ENCODE data around the gene ARHGAP22.

The ARHGAP22 gene

DNA sequence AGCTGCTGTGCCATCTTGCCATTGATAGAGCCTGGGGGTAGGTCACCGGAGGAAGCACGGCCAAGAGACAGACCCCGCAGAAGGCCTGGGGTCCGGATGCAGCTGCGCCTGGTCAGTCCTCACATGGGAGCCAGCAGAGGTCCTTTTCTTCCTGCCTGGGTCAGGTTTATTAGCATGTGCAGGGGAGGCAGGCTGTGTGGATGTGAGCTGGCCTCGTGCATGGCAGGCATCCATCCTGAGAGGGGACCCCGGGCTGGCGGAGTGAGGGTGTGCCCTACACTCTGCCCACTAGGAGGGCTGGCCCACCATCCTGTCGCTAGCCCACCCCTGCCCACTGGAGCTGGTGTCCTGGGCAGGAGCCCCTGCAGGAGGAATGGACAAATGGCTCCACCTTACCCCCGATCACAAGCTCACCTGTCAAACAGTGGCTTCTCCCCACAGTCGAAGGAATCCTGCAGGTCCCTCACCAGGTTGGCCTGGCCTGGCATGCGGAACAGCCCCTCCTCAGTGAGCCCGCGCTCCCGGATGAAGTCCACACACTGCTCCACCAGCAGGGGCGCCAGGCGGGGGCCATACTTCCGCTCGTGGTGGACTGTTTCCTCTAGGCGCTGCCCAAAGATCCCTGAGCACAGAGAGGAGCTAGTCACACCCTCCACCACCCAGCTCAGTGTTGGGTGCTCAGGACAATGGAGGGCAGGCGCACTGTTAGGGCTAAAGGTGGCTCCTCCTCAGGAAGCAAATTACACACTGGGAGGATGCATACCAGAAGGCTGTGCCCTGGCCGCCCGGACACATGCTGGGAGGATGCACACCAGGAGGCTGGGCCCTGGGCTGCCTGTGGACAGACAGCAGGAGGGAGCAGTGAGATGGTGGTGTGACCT lies 145.4 kb downstream of the ARHGAP22 start:
- no peak for FAIRE-seq

GRCh38 chr10:48458662-48459048 lies 146.2 kb downstream of the ARHGAP22 start:
- no peak for FAIRE-seq

DNA sequence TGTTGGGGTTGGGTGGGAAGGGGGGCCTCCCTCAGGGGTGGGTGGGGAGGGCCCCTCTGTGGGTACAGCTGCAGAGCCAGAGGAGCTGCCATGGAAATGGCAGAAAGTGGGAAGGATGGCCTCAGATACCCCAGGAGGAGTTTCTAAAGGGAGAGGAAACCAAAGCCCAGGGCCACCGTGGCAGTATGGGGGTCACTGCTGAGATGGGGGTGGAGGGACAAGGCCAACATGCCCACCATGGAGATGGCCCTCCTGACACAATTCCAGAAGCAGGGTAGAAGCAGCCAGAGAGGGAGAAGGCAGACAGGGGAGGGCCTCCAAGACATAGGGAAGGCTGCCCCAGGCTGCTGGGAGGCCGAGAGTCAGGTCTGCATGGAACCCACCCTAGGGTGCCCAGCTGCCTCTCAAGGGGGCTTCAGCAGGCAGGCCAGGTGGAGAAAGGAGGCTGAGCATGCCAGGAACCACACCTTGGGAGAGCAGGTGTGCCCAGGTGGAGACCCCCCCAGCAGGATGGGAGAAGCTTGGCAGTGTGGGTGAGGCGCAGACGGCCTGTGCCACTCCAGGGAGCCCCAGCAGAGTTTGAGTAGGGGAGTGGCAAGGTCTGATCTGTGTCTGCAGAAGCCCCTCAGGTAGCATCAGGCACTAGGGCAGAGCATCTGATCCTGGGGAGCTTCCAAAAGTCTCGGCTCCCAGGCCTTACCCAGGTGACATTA lies 146.8 kb downstream of the ARHGAP22 start:
- no peak for FAIRE-seq

DNA sequence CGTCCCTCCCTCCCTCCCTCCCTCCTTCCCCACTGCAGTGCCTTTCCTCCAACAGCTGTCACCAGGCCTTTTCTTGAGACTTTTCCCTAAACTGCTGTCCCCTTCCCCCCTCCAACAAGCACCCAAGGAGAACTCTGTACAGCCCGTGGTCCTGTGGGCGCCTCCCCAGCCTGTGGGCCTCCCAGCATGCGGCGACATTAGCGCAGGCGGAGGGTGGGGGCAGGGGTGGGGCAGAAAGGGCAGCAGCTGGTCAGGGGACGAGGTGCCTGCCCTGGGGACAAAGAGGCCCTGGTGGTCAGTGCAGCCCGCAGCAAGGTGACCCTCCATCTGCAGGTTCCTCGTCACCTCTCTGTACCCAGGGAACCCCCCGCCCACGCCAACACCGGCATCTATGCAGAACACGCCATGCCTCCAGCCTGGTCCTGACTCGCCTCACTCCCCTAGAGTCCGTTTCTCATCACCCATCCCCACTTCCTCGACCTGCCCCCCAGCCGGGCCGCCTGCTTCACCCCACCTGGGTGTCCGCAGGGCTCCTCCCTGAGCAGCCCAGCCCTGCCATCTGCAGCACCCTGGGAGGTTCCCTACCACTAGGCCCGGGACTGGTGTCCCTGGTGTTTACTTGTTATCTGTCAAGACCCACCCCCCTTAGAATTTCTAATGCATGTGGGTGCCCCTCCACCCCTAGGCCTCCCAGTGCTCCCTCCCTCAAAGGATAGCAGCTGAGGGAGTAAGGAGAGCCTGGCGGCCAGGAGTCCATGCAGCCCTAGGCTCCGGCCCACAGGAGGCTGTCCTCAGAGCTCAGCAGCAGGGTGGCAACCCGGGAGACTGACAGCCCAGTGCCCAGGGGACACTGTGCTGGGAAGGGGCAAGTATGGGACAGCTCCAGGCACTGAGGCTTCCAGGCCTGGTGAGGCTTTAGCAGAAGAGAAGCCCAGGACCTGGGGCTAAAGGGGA lies 147.8 kb downstream of the ARHGAP22 start:
- no peak for FAIRE-seq

- no peak for FAIRE-seq
These were observed 148.5 kb downstream of the ARHGAP22 start for GRCh38 chr10:48456361-48456804.

DNA sequence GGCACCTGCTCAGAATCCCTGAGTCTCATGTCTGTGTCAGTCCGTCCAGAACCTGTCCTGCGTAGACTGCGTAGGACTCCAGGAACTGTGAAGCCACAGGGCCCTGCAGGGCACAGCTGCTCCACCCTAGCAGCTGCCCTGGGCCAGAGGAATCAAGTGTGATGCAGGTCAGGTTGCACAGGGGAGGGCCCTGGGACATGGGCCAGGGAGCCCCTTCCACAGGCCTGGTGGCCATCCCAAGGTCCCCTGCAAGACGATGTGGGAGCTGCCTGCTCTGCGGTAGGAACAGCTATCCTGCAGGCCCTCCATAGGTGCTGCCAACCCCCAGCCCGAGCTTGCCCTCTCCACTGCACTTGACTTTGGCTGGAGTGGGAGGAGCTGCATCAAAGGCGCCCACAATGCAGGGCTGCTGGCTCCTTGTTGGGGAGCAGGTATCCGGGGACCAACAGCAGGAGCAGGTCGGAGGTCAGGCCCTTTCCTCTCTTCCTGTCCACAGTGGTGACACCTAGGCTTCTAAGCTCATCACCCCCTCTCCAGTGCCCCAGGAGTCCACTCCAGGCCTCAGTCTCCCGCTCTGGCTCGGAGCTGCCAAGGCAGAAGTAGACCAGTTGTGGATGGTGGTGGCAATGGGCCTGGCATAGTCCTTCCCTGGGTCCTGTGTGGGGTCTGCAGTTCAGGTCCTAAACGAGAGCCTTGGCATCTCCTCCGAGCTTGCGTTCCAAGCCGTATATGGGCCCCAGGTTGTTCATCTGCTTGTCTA lies 149.3 kb downstream of the ARHGAP22 start:
- FAIRE-seq, result no peak

GRCh38 chr10:48455055-48455391 lies 149.8 kb downstream of the ARHGAP22 start:
- no peak for FAIRE-seq

GRCh38 chr10:48454302-48455054 lies 150.4 kb downstream of the ARHGAP22 start:
- no peak for FAIRE-seq

DNA sequence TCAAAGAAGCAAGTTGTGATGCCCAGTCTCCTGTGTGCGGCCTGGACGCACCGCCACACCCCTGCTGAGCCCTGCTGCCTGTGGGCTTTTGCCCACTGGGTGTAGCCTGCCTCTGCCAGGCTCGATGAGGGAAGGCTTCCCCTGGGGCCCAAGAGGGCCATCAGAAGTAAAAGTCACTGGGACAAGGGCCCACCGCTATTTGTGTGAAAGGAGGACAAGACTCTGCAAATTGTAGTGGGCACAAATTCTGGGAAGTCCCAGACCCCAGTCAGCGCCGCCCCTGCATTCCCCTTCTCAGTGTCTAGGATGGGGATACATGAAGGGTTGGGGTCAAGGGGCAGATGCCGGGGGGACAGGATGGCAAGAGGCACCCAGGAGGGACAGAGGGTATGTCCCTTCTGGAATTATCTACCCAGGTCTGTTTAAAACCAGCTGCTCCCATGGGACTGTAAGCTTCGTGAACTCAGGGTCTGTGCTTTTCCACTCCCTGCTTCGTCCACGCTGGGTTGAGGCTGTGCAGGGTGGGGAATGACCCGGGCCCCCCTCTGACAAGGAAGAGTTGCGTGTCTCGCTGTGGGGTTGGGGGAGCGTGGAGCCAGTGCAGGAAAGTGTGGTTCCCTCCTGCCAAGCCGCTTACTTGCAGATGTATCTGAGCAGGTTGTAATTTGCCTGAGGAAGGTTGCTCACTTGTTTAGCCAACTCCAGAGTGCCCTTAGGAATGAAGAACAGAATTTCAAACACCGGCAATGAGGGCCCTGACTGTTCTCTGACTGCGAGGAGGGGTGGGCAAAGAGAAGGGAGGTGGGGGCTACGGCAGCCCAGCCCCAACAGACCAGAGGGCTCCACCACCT lies 151.2 kb downstream of the ARHGAP22 start:
- FAIRE-seq, result no peak

DNA sequence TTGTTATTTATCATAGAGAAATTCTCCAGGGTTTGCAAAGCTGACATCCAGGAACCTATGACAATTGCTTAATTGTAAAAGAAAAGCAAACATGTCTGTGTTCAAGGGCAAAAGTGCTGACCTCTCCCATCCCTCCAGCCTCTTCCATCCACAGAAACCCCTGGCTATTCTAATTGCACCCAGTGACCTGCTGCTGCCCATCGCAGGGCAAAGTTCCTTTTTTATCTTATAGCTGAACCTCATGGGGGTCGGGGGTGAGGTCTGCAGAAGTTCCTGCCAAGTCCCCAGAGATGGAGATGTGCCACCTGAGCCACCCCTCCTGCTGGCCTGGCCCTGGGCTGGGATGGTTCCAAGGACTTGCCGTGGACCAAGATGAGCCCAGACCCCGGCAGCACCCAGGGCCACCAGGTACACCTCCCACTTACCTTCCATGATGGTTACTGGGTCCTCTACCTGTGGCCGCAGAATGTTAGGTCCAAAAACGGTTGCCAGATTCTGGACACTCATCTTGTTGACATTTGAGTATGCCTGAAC lies 151.9 kb downstream of the ARHGAP22 start:
- no peak for FAIRE-seq

GRCh38 chr10:48451969-48452878 lies 152.6 kb downstream of the ARHGAP22 start:
- FAIRE-seq, result no peak

GRCh38 chr10:48450741-48451466 lies 154.0 kb downstream of the ARHGAP22 start:
- FAIRE-seq, result no peak

- FAIRE-seq, result no peak
These were observed 154.6 kb downstream of the ARHGAP22 start for GRCh38 chr10:48450233-48450740.

- FAIRE-seq, result no peak
These were observed 155.2 kb downstream of the ARHGAP22 start for GRCh38 chr10:48449501-48450232.

GRCh38 chr10:48448796-48449195 lies 156.1 kb downstream of the ARHGAP22 start:
- FAIRE-seq, result no peak

- no peak for FAIRE-seq
These were observed 157.3 kb downstream of the ARHGAP22 start for GRCh38 chr10:48447356-48448215.

Data from endometrium (tissue), 2 donors.